Right renal pelvis (tissue), 4 donors: ENCODE results near the gene MBLAC2. TPM values are rescaled to one million over a fixed set of nuclear protein-coding genes. Genes with fewer than 3 reads are reported as not detected.

ENCODE experiments used
- DNase-seq, 4 donors: peaks; one replicate each; pipeline ENCODE4 v3.0.0-alpha.2; 2013; ENCODE audit warnings: low read depth in 4 of 4, low spot score in 3 of 4, missing footprints in 1 of 4
- polyA plus RNA-seq, 4 donors: library from polyadenylated mRNA; unstranded; fragments of 120-200 nt; gene quantifications; one replicate each; pipeline ENCODE4 v1.2.1, GENCODE V29; 2013; ENCODE audit not compliant: insufficient read length in 4 of 4

Gene MBLAC2
- polyA plus RNA-seq, 4 donors = 11.6 to 13.7 (median 13.0) TPM

DNA sequence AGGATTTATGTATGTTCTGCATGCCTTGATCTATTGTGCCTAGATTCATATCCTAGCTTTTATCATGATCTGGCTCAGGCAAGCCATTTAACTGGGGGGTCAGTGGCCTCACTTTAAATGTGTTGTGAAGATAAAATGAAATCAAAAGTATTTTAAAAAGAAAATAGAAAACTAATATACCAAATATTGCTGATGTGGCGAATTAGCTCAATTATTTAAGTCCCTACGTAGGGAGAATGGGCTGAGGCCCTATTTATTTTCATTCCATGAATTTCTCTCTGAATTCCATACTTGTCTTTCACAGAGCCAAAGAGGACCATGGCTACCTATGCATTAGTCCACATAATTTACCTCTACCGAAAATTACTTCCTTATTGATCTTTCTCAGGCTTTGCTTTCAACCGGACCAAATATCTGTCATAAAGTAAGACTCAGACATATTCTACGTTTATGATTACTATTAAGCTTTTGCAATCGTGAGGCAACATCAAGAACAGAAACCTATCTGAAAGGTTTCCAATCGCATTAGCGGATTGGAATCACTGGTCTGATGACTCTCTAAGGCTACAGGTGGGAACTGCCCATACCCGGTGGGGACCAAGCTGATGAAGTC lies 1.7 kb downstream of the MBLAC2 start:
- DNase-seq = no peak

DNA sequence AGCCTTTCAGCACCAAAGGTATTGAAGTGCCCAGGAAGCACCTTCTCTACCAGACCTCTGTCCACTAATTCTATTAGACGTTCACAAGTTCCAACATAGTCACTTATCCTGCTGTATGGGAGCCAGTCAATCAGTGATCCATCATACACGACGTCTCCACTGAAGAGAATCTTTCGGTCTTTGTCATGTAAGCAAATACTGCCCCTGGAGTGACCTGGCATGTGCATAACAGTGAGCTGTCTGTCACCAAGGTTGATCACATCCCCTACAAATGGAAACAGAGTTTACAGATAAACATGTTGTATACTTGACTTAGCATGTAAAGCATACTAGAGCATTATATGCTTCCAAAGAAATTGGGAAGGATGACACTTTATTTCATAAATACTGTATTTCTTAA lies 13.3 kb downstream of the MBLAC2 start:
- DNase-seq = no peak

DNA sequence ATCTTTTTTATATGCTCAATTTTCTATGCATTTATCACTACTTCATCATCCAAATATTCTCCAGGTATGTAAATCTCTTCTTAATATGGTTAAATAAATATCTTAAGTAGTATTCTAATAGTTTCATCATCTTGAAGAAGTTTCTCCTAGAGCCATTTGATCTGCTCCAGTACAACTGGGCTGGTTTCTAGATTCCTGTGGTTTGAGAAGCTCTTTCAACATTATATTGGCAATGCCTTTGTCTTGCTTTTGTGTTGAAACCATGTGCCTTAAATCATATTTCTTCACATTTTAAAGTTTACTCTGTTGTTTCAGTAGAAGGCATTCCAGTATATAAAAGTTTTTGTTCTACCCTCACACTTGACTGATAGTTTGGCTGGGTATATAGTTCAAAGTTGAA lies 27.6 kb downstream of the MBLAC2 start:
- DNase-seq = no peak

DNA sequence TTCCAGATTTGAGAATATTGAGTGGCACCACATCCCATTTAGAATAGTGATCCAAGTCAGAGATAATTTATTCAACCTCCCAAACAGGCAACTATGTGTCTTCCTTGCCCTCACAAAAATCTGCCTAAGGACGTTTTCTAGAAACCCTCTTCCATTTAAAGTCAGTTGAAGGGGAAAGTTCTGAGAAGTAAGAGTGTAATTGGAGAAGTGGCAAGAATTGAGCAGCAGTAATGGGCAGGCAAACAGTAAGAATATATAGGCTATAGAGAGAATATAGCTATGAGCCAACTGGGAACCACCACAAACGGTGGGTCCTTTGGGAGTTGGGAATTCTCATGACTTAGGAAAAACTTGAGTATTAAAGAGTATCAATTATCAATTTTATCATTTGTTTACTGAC lies 33.9 kb downstream of the MBLAC2 start:
- no peak for DNase-seq

DNA sequence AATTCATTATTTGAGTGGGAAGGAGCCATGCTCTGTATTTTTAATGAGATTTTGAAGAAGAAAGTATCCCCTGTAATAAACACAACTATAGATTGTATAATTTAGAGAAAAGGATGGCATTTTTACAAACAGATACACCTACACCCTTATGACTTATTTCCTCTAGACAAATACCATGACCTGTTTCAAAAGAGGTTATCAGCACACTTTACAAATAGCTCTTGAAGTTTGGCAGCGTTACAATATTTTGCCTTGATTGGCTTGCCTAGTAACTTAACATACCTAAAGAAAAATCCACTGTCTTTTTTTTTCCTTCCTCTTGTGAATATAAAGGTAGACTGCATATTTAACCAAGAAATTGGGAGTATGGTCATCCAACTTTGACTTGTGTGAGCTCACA lies 36.5 kb downstream of the MBLAC2 start:
- no peak for DNase-seq

DNA sequence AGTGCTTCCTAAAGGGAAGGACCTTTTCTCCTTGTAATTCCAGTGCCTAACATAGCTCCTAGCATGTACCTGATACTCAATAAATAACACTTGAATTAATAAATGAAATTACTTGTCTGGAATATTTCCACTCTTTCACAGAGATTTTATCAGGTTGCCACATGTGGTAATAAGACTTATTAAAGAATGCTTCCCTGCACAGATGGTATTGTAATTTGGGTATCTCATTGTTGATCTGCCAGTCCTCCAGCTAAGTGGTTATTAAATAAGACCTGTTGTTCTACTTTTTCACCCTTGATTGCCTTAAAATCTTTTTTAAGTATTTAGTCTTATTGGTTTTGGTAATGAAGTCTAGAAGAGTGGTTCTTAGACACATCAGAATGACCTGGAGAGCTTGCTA lies 36.9 kb downstream of the MBLAC2 start:
- DNase-seq = no peak

DNA sequence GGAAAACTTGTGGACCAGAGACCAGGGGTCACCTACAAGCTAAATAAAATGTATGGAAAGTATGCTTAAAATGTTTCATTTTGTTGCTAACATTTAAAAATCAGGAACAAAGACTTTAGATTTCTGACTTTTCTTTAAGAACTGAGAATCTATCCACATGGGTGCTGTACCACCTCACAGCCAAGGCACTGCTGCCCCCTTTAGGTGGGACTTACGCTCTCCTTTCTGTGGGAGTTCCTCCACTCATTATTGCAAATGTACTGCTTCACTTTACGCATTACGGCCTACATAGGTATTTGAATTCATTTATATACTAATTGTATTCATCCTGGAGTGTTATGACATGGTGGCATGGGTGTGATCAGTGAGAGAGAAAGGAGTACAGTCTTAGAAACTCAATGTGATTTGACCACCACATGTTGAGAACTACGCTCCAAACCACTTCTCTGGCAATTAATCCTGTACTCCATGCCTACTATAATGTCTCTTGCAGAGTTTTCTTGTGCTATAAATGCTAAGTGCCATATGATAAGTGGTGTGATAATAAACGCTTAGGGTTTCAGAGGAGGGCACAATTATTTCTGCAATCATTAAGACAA lies 40.4 kb downstream of the MBLAC2 start:
- DNase-seq = no peak

DNA sequence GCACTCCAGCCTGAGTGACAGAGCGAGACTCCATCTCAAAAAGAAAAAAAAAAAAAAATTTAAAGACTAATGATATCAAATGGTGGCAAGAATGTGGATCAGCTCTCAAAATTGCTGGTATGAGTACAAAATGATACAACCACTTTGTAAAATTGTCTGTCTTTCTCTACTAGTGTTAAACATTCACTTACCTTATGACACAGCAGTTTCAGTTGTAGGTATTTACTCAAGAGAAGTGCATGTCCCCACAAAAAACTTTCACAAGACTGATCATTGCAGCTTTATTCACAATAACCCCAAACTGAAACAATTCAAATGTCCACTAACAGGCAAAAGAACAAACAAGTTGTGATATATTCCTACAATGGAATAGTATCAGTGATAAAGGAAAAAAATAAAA lies 50.3 kb downstream of the MBLAC2 start:
- no peak for DNase-seq

DNA sequence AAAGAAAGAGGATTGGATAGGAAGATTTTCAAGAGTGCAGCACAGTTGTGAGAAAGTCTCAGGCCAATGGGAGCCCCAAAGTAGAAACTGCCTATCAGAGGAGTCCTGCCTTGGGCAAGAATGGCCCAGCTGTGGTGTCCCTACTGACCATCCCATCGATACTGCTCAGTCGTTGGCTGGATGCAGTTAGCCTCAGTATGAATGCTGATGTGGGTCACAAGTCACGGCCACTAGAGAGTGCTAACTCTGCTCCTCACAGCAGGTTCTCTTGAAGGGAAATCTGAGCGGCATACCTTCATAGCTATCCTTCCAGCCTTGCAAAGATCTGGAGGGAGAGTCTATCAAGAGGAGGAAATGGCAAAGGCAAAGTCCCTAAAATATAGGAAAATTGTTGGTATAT lies 53.4 kb downstream of the MBLAC2 start:
- no peak for DNase-seq

DNA sequence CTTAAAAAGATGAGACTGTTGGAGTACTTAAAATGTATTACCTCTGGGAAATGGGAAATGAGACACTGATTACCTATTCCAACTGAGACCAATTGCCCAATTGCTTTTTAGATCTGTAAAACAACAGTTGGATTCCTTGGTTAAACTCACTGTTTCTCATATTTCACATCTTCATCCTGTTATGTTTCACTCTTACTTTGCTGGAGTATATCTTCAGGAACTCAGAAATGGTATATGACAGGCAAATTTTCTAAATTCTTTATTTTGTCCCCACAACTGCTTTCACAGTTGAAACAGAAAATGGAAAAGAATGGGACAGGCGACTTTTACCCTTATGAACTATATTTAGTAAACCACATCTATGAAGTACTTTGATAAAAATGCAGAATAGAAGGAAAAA lies 56.4 kb downstream of the MBLAC2 start:
- no peak for DNase-seq

DNA sequence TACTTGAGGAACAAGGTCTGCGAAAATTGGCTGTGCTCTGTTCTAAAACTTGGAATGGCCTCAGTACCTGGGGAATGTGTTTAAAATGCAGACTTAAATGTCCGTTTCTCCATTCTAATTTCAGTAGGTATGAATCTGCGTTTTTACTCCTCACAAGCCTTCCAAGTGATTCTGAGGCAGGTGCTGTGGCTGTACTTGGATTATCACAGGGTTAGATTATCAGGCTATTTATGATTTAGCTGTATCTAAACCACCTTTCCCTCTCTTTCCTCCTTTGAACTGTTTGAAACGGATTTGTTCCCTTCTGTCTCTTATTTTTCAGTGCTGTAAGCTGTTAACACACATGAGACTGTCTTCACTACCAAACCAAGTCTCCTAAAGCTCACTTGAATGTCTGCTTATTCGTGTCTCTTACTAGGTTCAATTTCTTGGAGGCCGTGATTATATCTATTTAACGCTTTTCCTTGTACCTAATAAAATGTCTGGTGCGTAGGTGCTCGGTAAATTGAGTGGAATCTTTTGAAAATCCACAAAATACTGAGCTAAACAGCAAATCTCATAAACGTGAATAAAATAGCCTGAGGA lies 64.3 kb downstream of the MBLAC2 start:
- peak in 1 of 4 donors; percentile 18 for DNase-seq

DNA sequence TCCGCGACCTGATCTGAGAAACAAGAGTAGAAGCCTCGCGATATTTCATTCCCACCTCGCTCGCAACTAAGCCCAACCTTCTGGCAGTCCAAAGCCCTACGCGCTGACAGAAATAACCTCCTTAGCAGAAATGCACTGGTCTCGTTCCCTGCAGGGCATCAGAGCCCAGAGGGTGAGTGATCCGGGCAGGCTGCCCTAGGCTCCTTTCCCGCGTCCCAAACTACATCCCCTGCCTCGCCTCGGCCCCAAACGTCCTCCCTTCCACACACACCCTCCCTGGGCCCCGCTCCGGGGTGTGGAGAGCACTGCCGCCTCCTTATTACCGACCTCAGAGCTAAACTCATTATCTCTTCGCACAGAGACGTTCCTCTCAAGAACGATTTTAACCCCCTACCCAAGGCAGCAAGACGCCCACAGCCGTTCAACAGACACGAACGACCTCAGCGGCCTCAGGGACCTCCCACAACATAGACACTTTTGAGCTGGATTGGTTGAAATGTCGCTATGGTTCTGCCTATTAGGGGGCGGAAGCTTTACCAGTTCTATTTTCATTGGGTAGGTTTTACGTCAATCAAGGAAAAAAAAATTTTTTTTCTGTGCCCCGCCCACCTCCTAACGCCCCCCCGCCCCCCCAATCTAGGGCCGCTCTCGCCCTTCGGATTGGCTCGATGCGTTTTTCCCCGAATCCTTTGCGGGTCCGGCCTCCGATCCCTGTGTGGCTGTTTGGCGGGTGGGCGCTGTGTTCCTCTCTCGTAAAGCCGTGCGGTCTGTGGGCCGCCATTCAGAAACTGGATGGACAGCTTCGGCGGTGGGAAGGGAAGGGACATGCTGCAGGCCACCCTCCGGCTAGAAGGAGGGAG lies 65.0 kb downstream of the MBLAC2 start, which contains the start of gene CETN3:
CETN3 (minus strand) TSS at position 439 of the 860 bp plus-strand sequence; CDS start at position 344, 95 bp downstream.
- peak; percentile 87 to 96 (median 94) for DNase-seq

DNA sequence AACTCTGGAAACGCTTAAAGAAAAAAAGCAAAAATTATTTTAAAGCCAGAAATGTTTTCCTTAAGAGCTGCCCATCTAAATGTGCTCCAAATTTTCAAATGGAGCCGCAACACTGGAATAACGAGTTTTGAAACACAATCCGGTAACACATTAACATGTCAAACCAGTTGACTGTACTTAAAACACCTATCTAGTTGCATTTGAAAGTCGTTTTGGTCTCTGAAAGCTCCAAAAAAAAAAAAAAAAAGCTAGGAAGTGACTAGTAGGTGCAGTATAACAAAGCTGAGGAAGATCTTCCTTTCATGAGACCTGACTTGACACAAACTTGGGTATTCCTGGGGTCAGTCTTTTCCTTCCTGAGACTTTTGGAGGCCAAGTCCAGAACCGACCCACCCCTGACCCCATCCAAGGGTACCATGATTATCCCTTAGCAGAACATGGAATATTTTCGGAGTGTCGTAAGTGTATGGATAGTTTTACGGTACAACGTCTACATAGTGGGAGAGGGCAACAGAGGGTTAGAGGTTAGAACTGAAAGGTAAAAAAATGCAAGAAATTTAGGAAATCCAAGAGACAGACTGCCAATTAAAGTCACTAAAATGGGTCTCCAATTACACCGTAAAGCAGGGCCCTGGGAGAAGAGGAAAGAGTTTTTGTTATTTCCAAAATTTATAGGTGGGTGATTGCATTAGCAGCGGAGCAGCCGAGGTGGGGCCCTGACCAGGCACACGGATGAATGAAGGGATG lies 65.8 kb downstream of the MBLAC2 start:
- peak in 2 of 4 donors; percentile 3 to 19 for DNase-seq

Other genes starting within 250 kb of the MBLAC2 start
- 10 to 100 TPM; 66.7 to 84.8 (median 79.7) TPM for gene CETN3, start 65.0 kb downstream of the MBLAC2 start, polyA plus RNA-seq
- 1 to 10 TPM; 2.2 to 2.8 (median 2.3) TPM for gene POLR3G, start 93 bp upstream of the MBLAC2 start, polyA plus RNA-seq
- gene LYSMD3, start 54.8 kb upstream of the MBLAC2 start, polyA plus RNA-seq = 10 to 100 TPM; 26.2 to 35.4 (median 32.5) TPM
- gene ADGRV1, start 84.0 kb upstream of the MBLAC2 start, polyA plus RNA-seq = 10 to 100 TPM in 3 of 4 donors, 1 to 10 TPM in 1; 8.6 to 12.6 (median 12.0) TPM